ENCODE measurements around the gene PNN. TPM values are rescaled to one million over a fixed set of nuclear protein-coding genes. Genes with fewer than 3 reads are reported as not detected.
"Not testable (repeated sequence)": the region's sequence is repeated elsewhere in the genome, so short reads cannot be mapped to it uniquely, and the experiment has no call there.

PNN gene
- total RNA-seq, 3 donors from 2014 or later: 31.8 to 50.8 (median 47.4) TPM

- TF ChIP-seq CTCF (IDR thresholded peaks at IDR 0.05): no peak
- no peak for TF ChIP-seq POLR2A (IDR thresholded peaks at IDR 0.05)
- no peak for TF ChIP-seq POLR2AphosphoS5 (IDR thresholded peaks at IDR 0.05)
- no peak overlapping the region for H3K27ac ChIP-seq
- DNase-seq (ENCODE audit: low spot score in 2 of 2): no peak
- H3K36me3 ChIP-seq: no peaks in the 10 kb centered on the region
- H3K4me3 ChIP-seq: no peak overlapping the region
- no peaks in the 10 kb centered on the region for H3K4me1 ChIP-seq
- intact Hi-C loops (cut with DNase I; ENCODE audit: low total_unique reads): no loop called here
- H3K9me3 ChIP-seq: no peaks in the 10 kb centered on the region
- H3K27me3 ChIP-seq: no peaks in the 10 kb centered on the region
Observed at GRCh38 chr14:39186941-39187525, 12.0 kb downstream of the PNN start.

GRCh38 chr14:39203659-39204606 is 28.9 kb downstream of the PNN start:
- no peak for DNase-seq (ENCODE audit: low spot score in 2 of 2)

GRCh38 chr14:39207430-39207829 is 32.4 kb downstream of the PNN start:
- H3K36me3 ChIP-seq; H3K4me3 ChIP-seq; H3K9me3 ChIP-seq; DNase-seq (ENCODE audit: low spot score in 2 of 2); H3K4me1 ChIP-seq; H3K27me3 ChIP-seq; H3K27ac ChIP-seq: not testable (repeated sequence)
- intact Hi-C loops (cut with DNase I; ENCODE audit: low total_unique reads): loop anchor here (10.0 kb wide), 1 partner anchor 987 kb away; no protein-coding TSS in a partner anchor

More at GRCh38 chr14:39203659-39204606, 28.9 kb downstream of the PNN start:
- H3K27ac ChIP-seq: no peak overlapping the region
- no peaks in the 10 kb centered on the region for H3K4me1 ChIP-seq
- H3K36me3 ChIP-seq: no peaks in the 10 kb centered on the region
- no peaks in the 10 kb centered on the region for H3K9me3 ChIP-seq
- TF ChIP-seq POLR2A (IDR thresholded peaks at IDR 0.05) (no peak), CTCF (IDR thresholded peaks at IDR 0.05) (no peak), POLR2AphosphoS5 (IDR thresholded peaks at IDR 0.05) (no peak)
- intact Hi-C loops (cut with DNase I; ENCODE audit: low total_unique reads): loop anchor here (10.0 kb wide), 1 partner anchor 991 kb away; no protein-coding TSS in a partner anchor
- H3K4me3 ChIP-seq: no peak overlapping the region
- H3K27me3 ChIP-seq: no peaks in the 10 kb centered on the region

GRCh38 chr14:39211109-39211741 is 36.2 kb downstream of the PNN start:
- no peak overlapping the region for H3K27ac ChIP-seq
- no peak overlapping the region for H3K4me3 ChIP-seq
- H3K36me3 ChIP-seq: no peaks in the 10 kb centered on the region
- no peak for DNase-seq (ENCODE audit: low spot score in 2 of 2)
- intact Hi-C loops (cut with DNase I; ENCODE audit: low total_unique reads): no loop called here
- H3K4me1 ChIP-seq: no peaks in the 10 kb centered on the region
- no peaks in the 10 kb centered on the region for H3K27me3 ChIP-seq
- no peaks in the 10 kb centered on the region for H3K9me3 ChIP-seq
- TF ChIP-seq POLR2AphosphoS5 (IDR thresholded peaks at IDR 0.05) (no peak), CTCF (IDR thresholded peaks at IDR 0.05) (no peak), POLR2A (IDR thresholded peaks at IDR 0.05) (no peak)

- H3K27ac ChIP-seq: no peak overlapping the region
- H3K27me3 ChIP-seq: no peaks in the 10 kb centered on the region
- no peaks in the 10 kb centered on the region for H3K9me3 ChIP-seq
- no peak for DNase-seq (ENCODE audit: low spot score in 2 of 2)
- no peak for TF ChIP-seq POLR2A (IDR thresholded peaks at IDR 0.05)
- no peak for TF ChIP-seq POLR2AphosphoS5 (IDR thresholded peaks at IDR 0.05)
- no peak for TF ChIP-seq CTCF (IDR thresholded peaks at IDR 0.05)
- H3K4me1 ChIP-seq: no peaks in the 10 kb centered on the region
- intact Hi-C loops (cut with DNase I; ENCODE audit: low total_unique reads): no loop called here
- no peaks in the 10 kb centered on the region for H3K36me3 ChIP-seq
- no peak overlapping the region for H3K4me3 ChIP-seq
Observed at GRCh38 chr14:39212034-39212433, 37.0 kb downstream of the PNN start.

Data from breast epithelium (tissue), 4 donors.